Motor neuron (in vitro differentiated cells): ENCODE data around the gene RCAN2. TPM values are rescaled to one million over a fixed set of nuclear protein-coding genes. Genes with fewer than 3 reads are reported as not detected.
A peak's percentile ranks its signal among the peaks of the same experiment; 100 is the strongest.

Source experiments
- ATAC-seq, 8 experiments: fragments of 200-7000 bp; cut with Tn5 transposase; replicated peaks in 6 of 8; 2 replicates each; pipeline ENCODE4 v1.8.0; 2021; ENCODE audit warnings: mild to moderate bottlenecking in 8 of 8, moderate library complexity in 8 of 8
- H3K27ac ChIP-seq, 2 donors: fragments of 250-450 bp; sonication (Bioruptor Pico); 2 replicates each; pipeline ENCODE4 v1.9.0; 2021; ENCODE audit warnings: antibody characterized with exemption in 2 of 2, mild to moderate bottlenecking in 2 of 2, moderate library complexity in 1 of 2
- H3K4me1 ChIP-seq, 2 donors: fragments of 250-450 bp; sonication (Bioruptor Pico); replicated peaks in 1 of 2; 2 replicates each; pipeline ENCODE4 v1.6.1; 2021; ENCODE audit warnings: antibody characterized with exemption in 2 of 2, mild to moderate bottlenecking in 2 of 2, moderate library complexity in 1 of 2
- H3K4me3 ChIP-seq, 5 donors: fragments of 250-450 bp; sonication (Bioruptor Pico); 2 replicates each; pipeline ENCODE4 v1.9.0; 2021; ENCODE audit warnings: antibody characterized with exemption in 5 of 5, mild to moderate bottlenecking in 5 of 5, moderate library complexity in 4 of 5
- WGBS, 10 experiments: fragments of 450-650 bp; shearing (Covaris generic); methylation state at CpG; one replicate each; pipeline ENCODE4 v1.0.0; 2022; 5-methylcytosine and 5-hydroxymethylcytosine counted together
- in situ Hi-C, 9 experiments: fragments of 400-800 bp; cut with MboI; loops; one replicate each; pipeline ENCODE4 v1.15.0; 2021; ENCODE audit warnings: low sequenced_read_pairs in 9 of 9, low pct_unique_long_range_greater_than_20kb in 2 of 9; ENCODE audit not compliant: unreplicated experiment in 9 of 9
- total RNA-seq, 8 experiments: library from RNA; unstranded; fragments of 300-600 nt; gene quantifications; 2 replicates each; pipeline versions ENCODE4 v1.2.3 to v1.2.4, GENCODE V29; 2022

Gene RCAN2
- total RNA-seq, 8 experiments from 2014 or later: 0.27 to 104 (median 24.0) TPM; not detected in 1

GRCh38 chr6:46476301-46476700 is 14.9 kb downstream of the RCAN2 start:
- in situ Hi-C loops: no loop called here
- Histone ChIP-seq H3K27ac (no peak overlapping the region), H3K4me3 (no peak overlapping the region), H3K4me1 (no peaks in the 10 kb centered on the region)
- no peak for ATAC-seq

- in situ Hi-C loops: no loop called here
- peak in 1 of 8 experiments; percentile 18 for ATAC-seq
These were observed 17.4 kb downstream of the RCAN2 start for GRCh38 chr6:46473881-46474280.

GRCh38 chr6:46472243-46472642 is 19.0 kb downstream of the RCAN2 start:
- Histone ChIP-seq H3K4me3 (no peak overlapping the region), H3K4me1 (no peaks in the 10 kb centered on the region), H3K27ac (no peak overlapping the region)
- ATAC-seq: no peak
- in situ Hi-C loops: no loop called here
- WGBS, 10 experiments: 90 to 100% (median 97%) methylated on average over 1 to 3 of the region's 3 CpGs; no CpG with 5 or more reads in 4 of the 10 experiments

More at GRCh38 chr6:46473881-46474280, 17.4 kb downstream of the RCAN2 start:
- Histone ChIP-seq H3K4me1 (no peaks in the 10 kb centered on the region), H3K4me3 (no peak overlapping the region), H3K27ac (no peak overlapping the region)

GRCh38 chr6:46469021-46469420 is 22.2 kb downstream of the RCAN2 start:
- ATAC-seq: no peak
- in situ Hi-C loops: no loop called here
- peaks cover 6% of the 10 kb centered on the region in 2 donors for H3K4me1 ChIP-seq
- 13 to 86% (median 43%) methylated on average over 1 to 2 of the region's 2 CpGs; no CpG with 5 or more reads in 5 of the 10 experiments for whole genome bisulfite sequencing, 10 experiments
- H3K4me3 ChIP-seq: no peak overlapping the region
- H3K27ac ChIP-seq: no peak overlapping the region

GRCh38 chr6:46468403-46469010 is 22.7 kb downstream of the RCAN2 start:
- no peak for ATAC-seq
- Histone ChIP-seq H3K27ac (no peak overlapping the region), H3K4me1 (peaks cover 6% of the 10 kb centered on the region in 2 donors), H3K4me3 (no peak overlapping the region)
- 0 to 100% (median 64%) methylated on average over 1 to 8 of the region's 9 CpGs; no CpG with 5 or more reads in 1 of the 10 experiments for WGBS, 10 experiments
- in situ Hi-C loops: no loop called here

GRCh38 chr6:46466570-46466969 is 24.7 kb downstream of the RCAN2 start:
- Histone ChIP-seq H3K4me3 (no peak overlapping the region), H3K27ac (no peak overlapping the region), H3K4me1 (peaks cover 6% of the 10 kb centered on the region in 2 donors)
- in situ Hi-C loops: no loop called here
- ATAC-seq: no peak
- WGBS, 10 experiments: 50 to 94% (median 84%) methylated on average over 2 to 4 of the region's 4 CpGs; no CpG with 5 or more reads in 2 of the 10 experiments

- Histone ChIP-seq H3K27ac (no peak overlapping the region), H3K4me1 (peaks cover 6% of the 10 kb centered on the region in 2 donors), H3K4me3 (no peak overlapping the region)
- in situ Hi-C loops: no loop called here
- WGBS, 10 experiments: 0 to 75% (median 59%) methylated on average over 2 to 3 of the region's 4 CpGs; no CpG with 5 or more reads in 1 of the 10 experiments
- ATAC-seq: peak in 3 of 8 experiments; percentile 37 to 60 (median 44)
These were observed 25.7 kb downstream of the RCAN2 start for GRCh38 chr6:46465294-46466165.

- Histone ChIP-seq H3K4me1 (no peaks in the 10 kb centered on the region), H3K4me3 (no peak overlapping the region), H3K27ac (no peak overlapping the region)
- WGBS, 10 experiments: 83 to 100% (median 100%) methylated on average over 1 to 2 of the region's 2 CpGs; no CpG with 5 or more reads in 4 of the 10 experiments
- in situ Hi-C loops: no loop called here
- ATAC-seq: peak in 2 of 8 experiments; percentile 35 to 41
These were observed 35.0 kb downstream of the RCAN2 start for GRCh38 chr6:46456297-46456696.

- in situ Hi-C loops: no loop called here
- no peaks in the 10 kb centered on the region for H3K4me1 ChIP-seq
- 70 to 100% (median 100%) methylated on average over 1 of the region's 1 CpG; no CpG with 5 or more reads in 2 of the 10 experiments for WGBS, 10 experiments
- no peak overlapping the region for H3K4me3 ChIP-seq
- ATAC-seq: no peak
- H3K27ac ChIP-seq: no peak overlapping the region
These were observed 36.6 kb downstream of the RCAN2 start for GRCh38 chr6:46454691-46455090.

GRCh38 chr6:46453741-46454316 is 37.4 kb downstream of the RCAN2 start:
- in situ Hi-C loops: no loop called here
- no peaks in the 10 kb centered on the region for H3K4me1 ChIP-seq
- 0 to 100% (median 71%) methylated on average over 1 to 3 of the region's 3 CpGs for WGBS, 10 experiments
- H3K27ac ChIP-seq: no peak overlapping the region
- no peak for ATAC-seq
- no peak overlapping the region for H3K4me3 ChIP-seq

- H3K27ac ChIP-seq: no peak overlapping the region
- WGBS, 10 experiments: 0 to 93% (median 74%) methylated on average over 1 to 4 of the region's 4 CpGs
- ATAC-seq: peak in 3 of 8 experiments; percentile 53 to 68 (median 64)
- in situ Hi-C loops: no loop called here
- H3K4me1 ChIP-seq: no peaks in the 10 kb centered on the region
- no peak overlapping the region for H3K4me3 ChIP-seq
These were observed 38.0 kb downstream of the RCAN2 start for GRCh38 chr6:46453216-46453615.

- ATAC-seq: no peak
- in situ Hi-C loops: no loop called here
- WGBS, 10 experiments: 65 to 100% (median 90%) methylated on average over 1 to 3 of the region's 3 CpGs; no CpG with 5 or more reads in 2 of the 10 experiments
- no peaks in the 10 kb centered on the region for H3K4me1 ChIP-seq
- no peak overlapping the region for H3K4me3 ChIP-seq
- H3K27ac ChIP-seq: no peak overlapping the region
These were observed 38.8 kb downstream of the RCAN2 start for GRCh38 chr6:46452312-46452917.

- Histone ChIP-seq H3K4me3 (no peak overlapping the region), H3K4me1 (no peaks in the 10 kb centered on the region), H3K27ac (no peak overlapping the region)
- 29 to 90% (median 78%) methylated on average over 1 to 4 of the region's 4 CpGs; no CpG with 5 or more reads in 2 of the 10 experiments for WGBS, 10 experiments
- ATAC-seq: no peak
- in situ Hi-C loops: no loop called here
These were observed 39.9 kb downstream of the RCAN2 start for GRCh38 chr6:46451343-46451742.
